WTC11 (cell line): ENCODE data around the gene ZNF423. TPM values are rescaled to one million over a fixed set of nuclear protein-coding genes. Genes with fewer than 3 reads are reported as not detected.

Experiments
- ATAC-seq: fragments of 200-7000 bp; cut with Tn5 transposase; 2 replicates; pipeline ENCODE4 v1.10.0; 2021; ENCODE audit warnings: mild to moderate bottlenecking, moderate library complexity
- CTCF ChIA-PET: fragments of 300-600 bp; sonication (Branson Sonifier 250); formaldehyde crosslinking; loops from one replicate; lab custom pipeline; 2021; ENCODE audit warnings: antibody characterized with exemption; lab: Charles Lee
- POLR2A ChIA-PET: fragments of 350-600 bp; sonication (Branson Sonifier 250); formaldehyde crosslinking; loops from one replicate; lab custom pipeline; 2021; ENCODE audit warnings: antibody characterized with exemption; lab: Charles Lee
- DNase-seq: peaks from one replicate; pipeline ENCODE4 v3.0.0; 2021; ENCODE audit warnings: low spot score
- H3K27ac Mint-ChIP-seq: 2 replicates; pipeline ENCODE4 v1.8.0; 2021; ENCODE audit warnings: mixed read lengths
- H3K27me3 Mint-ChIP-seq: 2 replicates; pipeline ENCODE4 v1.8.0; 2021; ENCODE audit warnings: low read depth, mild to moderate bottlenecking, moderate library complexity, mixed read lengths
- H3K36me3 Mint-ChIP-seq: 2 replicates; pipeline ENCODE4 v1.8.0; 2021; ENCODE audit warnings: mixed read lengths
- H3K4me1 Mint-ChIP-seq: 2 replicates; pipeline ENCODE4 v1.8.0; 2022; ENCODE audit warnings: mixed read lengths
- H3K4me3 Mint-ChIP-seq: 2 replicates; pipeline ENCODE4 v1.8.0; 2021; ENCODE audit warnings: mild to moderate bottlenecking, moderate library complexity, mixed read lengths
- H3K9me3 Mint-ChIP-seq: 2 replicates; pipeline ENCODE4 v1.8.0; 2021; ENCODE audit warnings: mixed read lengths
- AR ChIP-seq: fragments of 250-450 bp; sonication (Bioruptor Pico); IDR thresholded peaks from 2 replicates; pipeline ENCODE4 v1.9.0; 2021; ENCODE audit warnings: mild to moderate bottlenecking
- ATF2 ChIP-seq: sonication (generic); formaldehyde crosslinking; IDR thresholded peaks from 2 replicates; pipeline ENCODE4 v1.8.1; 2022; ENCODE audit warnings: low read depth, missing genetic modification reagents, borderline replicate concordance
- ATF3 ChIP-seq: sonication (generic); formaldehyde crosslinking; conservative IDR thresholded peaks from 2 replicates; pipeline ENCODE4 v1.8.1; 2022; ENCODE audit warnings: mild to moderate bottlenecking, missing genetic modification reagents
- CREM ChIP-seq: sonication (generic); formaldehyde crosslinking; IDR thresholded peaks from 2 replicates; pipeline ENCODE4 v1.8.1; 2022; ENCODE audit warnings: mild to moderate bottlenecking, missing genetic modification reagents, moderate library complexity
- CTCF ChIP-seq: fragments of 200-600 bp; IDR thresholded peaks from 2 replicates; pipeline ENCODE4 v1.8.0; 2022; ENCODE audit warnings: antibody characterized with exemption
- FOXK1 ChIP-seq: sonication (generic); formaldehyde crosslinking; IDR thresholded peaks from 2 replicates; pipeline ENCODE4 v1.8.0; 2022; ENCODE audit warnings: mild to moderate bottlenecking, moderate library complexity, missing genetic modification reagents
- IRF1 ChIP-seq: sonication (generic); formaldehyde crosslinking; IDR thresholded peaks from 2 replicates; pipeline ENCODE4 v1.8.0; 2023; ENCODE audit warnings: missing genetic modification reagents
- KAT7 ChIP-seq: sonication (generic); formaldehyde crosslinking; IDR thresholded peaks from 2 replicates; pipeline ENCODE4 v1.8.1; 2023; ENCODE audit warnings: missing genetic modification reagents, mild to moderate bottlenecking, borderline replicate concordance
- MAX ChIP-seq: sonication (generic); formaldehyde crosslinking; IDR thresholded peaks from 2 replicates; pipeline ENCODE4 v1.8.0; 2022; ENCODE audit warnings: mild to moderate bottlenecking, missing genetic modification reagents
- MLX ChIP-seq: sonication (generic); formaldehyde crosslinking; IDR thresholded peaks from 2 replicates; pipeline ENCODE4 v1.8.1; 2023; ENCODE audit warnings: mild to moderate bottlenecking, missing genetic modification reagents, moderate library complexity
- RELA ChIP-seq: sonication (generic); formaldehyde crosslinking; IDR thresholded peaks from 2 replicates; pipeline ENCODE4 v1.8.1; 2022; ENCODE audit warnings: missing genetic modification reagents, mild to moderate bottlenecking, borderline replicate concordance
- RORB ChIP-seq: fragments of 250-450 bp; sonication (Bioruptor Pico); IDR thresholded peaks from 2 replicates; pipeline ENCODE4 v1.9.0; 2021; ENCODE audit warnings: mild to moderate bottlenecking
- SP1 ChIP-seq: sonication (generic); formaldehyde crosslinking; conservative IDR thresholded peaks from 2 replicates; pipeline ENCODE4 v1.8.1; 2022; ENCODE audit warnings: missing genetic modification reagents
- TEAD1 ChIP-seq: sonication (generic); formaldehyde crosslinking; IDR thresholded peaks from 2 replicates; pipeline ENCODE4 v1.8.0; 2022; ENCODE audit warnings: mild to moderate bottlenecking, missing genetic modification reagents
- TP53 ChIP-seq: sonication (generic); formaldehyde crosslinking; IDR thresholded peaks from 2 replicates; pipeline ENCODE4 v1.8.1; 2023; ENCODE audit warnings: mild to moderate bottlenecking, missing genetic modification reagents
- ZNF219 ChIP-seq: sonication (generic); formaldehyde crosslinking; IDR thresholded peaks from 2 replicates; pipeline ENCODE4 v1.8.0; 2023; ENCODE audit warnings: missing genetic modification reagents, mild to moderate bottlenecking, borderline replicate concordance
- ZNF281 ChIP-seq: sonication (generic); formaldehyde crosslinking; IDR thresholded peaks from 2 replicates; pipeline ENCODE4 v1.8.0; 2023; ENCODE audit warnings: mild to moderate bottlenecking, missing genetic modification reagents
- ZNF396 ChIP-seq: fragments of 250-450 bp; sonication (Bioruptor Pico); IDR thresholded peaks from 2 replicates; pipeline ENCODE4 v1.8.0; 2021; ENCODE audit warnings: mild to moderate bottlenecking, moderate library complexity, borderline replicate concordance
- ZNF416 ChIP-seq: fragments of 250-450 bp; sonication (Bioruptor Pico); IDR thresholded peaks from 2 replicates; pipeline ENCODE4 v1.9.0; 2021; ENCODE audit warnings: mild to moderate bottlenecking, inconsistent platforms
- ZNF512 ChIP-seq: sonication (generic); formaldehyde crosslinking; IDR thresholded peaks from 2 replicates; pipeline ENCODE4 v1.8.1; 2022; ENCODE audit warnings: missing genetic modification reagents, borderline replicate concordance
- ZSCAN18 ChIP-seq: fragments of 250-450 bp; sonication (Bioruptor Pico); IDR thresholded peaks from 2 replicates; pipeline ENCODE4 v2.1.2; 2022; ENCODE audit warnings: mild to moderate bottlenecking, moderate library complexity
- total RNA-seq: library from RNA; stranded (reverse); gene quantifications from 3 replicates; pipeline ENCODE4 v1.2.3, GENCODE V29; 2021

The ZNF423 gene
- total RNA-seq, 1 experiment from 2014 or later = 38.8 TPM

GRCh38 chr16:49806446-49806845 lies 49.5 kb downstream of the ZNF423 start:
- H3K9me3 Mint-ChIP-seq = no peaks in the 10 kb centered on the region
- H3K4me3 Mint-ChIP-seq = no peak overlapping the region
- CTCF ChIA-PET = interaction anchor here (1.5 kb wide), 1 partner anchor 51 kb away, joined by 3 read pairs; no protein-coding TSS in a partner anchor
- no peak for TF ChIP-seq ZNF416
- no peak for TF ChIP-seq FOXK1
- no peak for TF ChIP-seq MLX (CRISPR knock-in tag)
- no peak for TF ChIP-seq ZNF219
- no peak for TF ChIP-seq RELA
- no peak for TF ChIP-seq AR (CRISPR knock-in tag)
- no peak for TF ChIP-seq ZNF281 (CRISPR knock-in tag)
- TF ChIP-seq SP1 (CRISPR knock-in tag) = no peak
- no peak for TF ChIP-seq KAT7 (CRISPR knock-in tag)
- TF ChIP-seq TEAD1 (CRISPR knock-in tag) = no peak
- no peak for TF ChIP-seq CREM (CRISPR knock-in tag)
- no peak for TF ChIP-seq ZSCAN18 (CRISPR knock-in tag)
- no peak for TF ChIP-seq ATF3 (CRISPR knock-in tag)
- no peak for TF ChIP-seq TP53 (CRISPR knock-in tag)
- peaks cover 17% of the 10 kb centered on the region for H3K4me1 Mint-ChIP-seq
- ATAC-seq (no peak), DNase-seq (no peak)
- H3K27me3 Mint-ChIP-seq = no peaks in the 10 kb centered on the region
- H3K27ac Mint-ChIP-seq = no peak overlapping the region
- POLR2A ChIA-PET = no interaction called here
- peaks cover 3% of the 10 kb centered on the region; the same call in 1 of the 2 replicates for H3K36me3 Mint-ChIP-seq

GRCh38 chr16:49801290-49801689 lies 54.6 kb downstream of the ZNF423 start:
- 0 out of 2 replicates have a peak, but pooled peaks have one; percentile 19 for ATAC-seq
- peaks cover 23% of the 10 kb centered on the region for H3K4me1 Mint-ChIP-seq
- H3K27me3 Mint-ChIP-seq = no peaks in the 10 kb centered on the region
- H3K4me3 Mint-ChIP-seq = no peak overlapping the region
- no peaks in the 10 kb centered on the region for H3K9me3 Mint-ChIP-seq
- CTCF ChIA-PET = interaction anchor here (0.6 to 1.1 kb wide), 4 partner anchors 12 to 703 kb away, joined by 3 to 4 read pairs (median 4); no protein-coding TSS in a partner anchor
- no peak overlapping the region for H3K27ac Mint-ChIP-seq
- peaks cover 3% of the 10 kb centered on the region; the same call in 1 of the 2 replicates for H3K36me3 Mint-ChIP-seq
- DNase-seq = no peak
- POLR2A ChIA-PET = no interaction called here
- TF ChIP-seq IRF1 (CRISPR knock-in tag) (no peak), RORB (CRISPR knock-in tag) (no peak), ZNF512 (CRISPR knock-in tag) (no peak), CTCF (no peak), ZNF396 (CRISPR knock-in tag) (no peak), MAX (no peak), ATF2 (CRISPR knock-in tag) (no peak)
